ENCODE measurements around the gene PLD3.
"Not testable (repeated sequence)": the region's sequence is repeated elsewhere in the genome, so short reads cannot be mapped to it uniquely, and the experiment has no call there.

Gene PLD3

GRCh38 chr19:40397568-40397906 lies 49.0 kb downstream of the PLD3 start:
- Mint-ChIP-seq H3K27ac (no peak overlapping the region), H3K9me3 (no peaks in the 10 kb centered on the region), H3K27me3 (peaks cover 5% of the 10 kb centered on the region), H3K36me3 (ENCODE audit: low read depth) (no peaks in the 10 kb centered on the region), H3K4me3 (no peak overlapping the region), H3K4me1 (peaks cover 8% of the 10 kb centered on the region)
- ATAC-seq (no peak), DNase-seq (no peak)

GRCh38 chr19:40398417-40399131 lies 50.1 kb downstream of the PLD3 start:
- no peaks in the 10 kb centered on the region for H3K36me3 Mint-ChIP-seq (ENCODE audit: low read depth)
- H3K27me3 Mint-ChIP-seq = peaks cover 5% of the 10 kb centered on the region
- no peak overlapping the region for H3K4me3 Mint-ChIP-seq
- DNase-seq (peak; percentile 65), ATAC-seq (peak; percentile 47)
- no peaks in the 10 kb centered on the region for H3K9me3 Mint-ChIP-seq
- H3K27ac Mint-ChIP-seq = no peak overlapping the region
- H3K4me1 Mint-ChIP-seq = peaks cover 15% of the 10 kb centered on the region

GRCh38 chr19:40400559-40400958 lies 52.1 kb downstream of the PLD3 start:
- H3K4me1 Mint-ChIP-seq = peaks cover 16% of the 10 kb centered on the region

GRCh38 chr19:40403262-40403984 lies 54.9 kb downstream of the PLD3 start:
- Mint-ChIP-seq H3K36me3 (ENCODE audit: low read depth) (no peaks in the 10 kb centered on the region), H3K27ac (peak overlapping the region; percentile 56), H3K27me3 (peaks cover 5% of the 10 kb centered on the region), H3K4me1 (peaks cover 18% of the 10 kb centered on the region), H3K9me3 (no peaks in the 10 kb centered on the region), H3K4me3 (peak overlapping the region; percentile 80)
- DNase-seq = peak; percentile 86
- peak; percentile 65 for ATAC-seq

More at GRCh38 chr19:40400559-40400958, 52.1 kb downstream of the PLD3 start:
- ATAC-seq = no peak
- DNase-seq = no peak
- H3K27ac Mint-ChIP-seq = no peak overlapping the region
- no peaks in the 10 kb centered on the region for H3K9me3 Mint-ChIP-seq
- H3K36me3 Mint-ChIP-seq (ENCODE audit: low read depth) = no peaks in the 10 kb centered on the region
- no peak overlapping the region for H3K4me3 Mint-ChIP-seq
- H3K27me3 Mint-ChIP-seq = peaks cover 5% of the 10 kb centered on the region

GRCh38 chr19:40407714-40408597 lies 59.5 kb downstream of the PLD3 start:
- Mint-ChIP-seq H3K4me3 (no peak overlapping the region), H3K36me3 (ENCODE audit: low read depth) (no peaks in the 10 kb centered on the region), H3K9me3 (no peaks in the 10 kb centered on the region), H3K27me3 (no peaks in the 10 kb centered on the region), H3K27ac (no peak overlapping the region), H3K4me1 (peaks cover 8% of the 10 kb centered on the region)
- ATAC-seq = no peak
- DNase-seq = no peak

- not testable (repeated sequence) for H3K9me3 Mint-ChIP-seq; DNase-seq; H3K4me3 Mint-ChIP-seq; H3K27me3 Mint-ChIP-seq; ATAC-seq; H3K4me1 Mint-ChIP-seq; H3K27ac Mint-ChIP-seq; H3K36me3 Mint-ChIP-seq (ENCODE audit: low read depth)
These were observed 60.1 kb downstream of the PLD3 start for GRCh38 chr19:40408598-40408925.

- Mint-ChIP-seq H3K27me3 (peaks cover 2% of the 10 kb centered on the region), H3K4me1 (peaks cover 4% of the 10 kb centered on the region), H3K36me3 (ENCODE audit: low read depth) (no peaks in the 10 kb centered on the region), H3K27ac (no peak overlapping the region), H3K9me3 (no peaks in the 10 kb centered on the region), H3K4me3 (no peak overlapping the region)
- ATAC-seq (no peak), DNase-seq (no peak)
These were observed 61.5 kb downstream of the PLD3 start for GRCh38 chr19:40410030-40410389.

- ATAC-seq (no peak), DNase-seq (no peak)
- no peak overlapping the region for H3K4me3 Mint-ChIP-seq
- no peak overlapping the region for H3K27ac Mint-ChIP-seq
- H3K36me3 Mint-ChIP-seq (ENCODE audit: low read depth) = no peaks in the 10 kb centered on the region
- H3K4me1 Mint-ChIP-seq = peaks cover 4% of the 10 kb centered on the region
- peaks cover 2% of the 10 kb centered on the region for H3K27me3 Mint-ChIP-seq
- no peaks in the 10 kb centered on the region for H3K9me3 Mint-ChIP-seq
These were observed 62.8 kb downstream of the PLD3 start for GRCh38 chr19:40411125-40411842.

GRCh38 chr19:40411958-40412499 lies 63.5 kb downstream of the PLD3 start:
- no peak overlapping the region for H3K27ac Mint-ChIP-seq
- H3K27me3 Mint-ChIP-seq = peaks cover 2% of the 10 kb centered on the region
- DNase-seq = no peak
- peaks cover 8% of the 10 kb centered on the region for H3K4me1 Mint-ChIP-seq
- no peaks in the 10 kb centered on the region for H3K9me3 Mint-ChIP-seq
- no peaks in the 10 kb centered on the region for H3K36me3 Mint-ChIP-seq (ENCODE audit: low read depth)
- H3K4me3 Mint-ChIP-seq = no peak overlapping the region
- no peak for ATAC-seq

- no peak for DNase-seq
- no peaks in the 10 kb centered on the region for H3K36me3 Mint-ChIP-seq (ENCODE audit: low read depth)
- H3K4me1 Mint-ChIP-seq = peaks cover 12% of the 10 kb centered on the region
- peaks cover 2% of the 10 kb centered on the region for H3K27me3 Mint-ChIP-seq
- ATAC-seq = no peak
- no peaks in the 10 kb centered on the region for H3K9me3 Mint-ChIP-seq
- H3K27ac Mint-ChIP-seq = no peak overlapping the region
- no peak overlapping the region for H3K4me3 Mint-ChIP-seq
These were observed 64.4 kb downstream of the PLD3 start for GRCh38 chr19:40412866-40413265.

GRCh38 chr19:40413291-40413845 lies 64.9 kb downstream of the PLD3 start, which contains the start of gene PRX:
Gene PRX (minus strand): TSS chr19:40413378. CDS start chr19:40407932, 5,446 bp downstream.
- H3K4me1 Mint-ChIP-seq = peaks cover 11% of the 10 kb centered on the region
- no peaks in the 10 kb centered on the region for H3K9me3 Mint-ChIP-seq
- peaks cover 2% of the 10 kb centered on the region for H3K27me3 Mint-ChIP-seq
- no peak within 1 kb of the TSS for H3K27ac Mint-ChIP-seq
- H3K4me3 Mint-ChIP-seq = no peak within 1 kb of the TSS
- DNase-seq (no peak), ATAC-seq (no peak)
- H3K36me3 Mint-ChIP-seq (ENCODE audit: low read depth) = no peaks in the 10 kb centered on the region

GRCh38 chr19:40414542-40415535 lies 66.3 kb downstream of the PLD3 start:
- H3K27ac Mint-ChIP-seq = no peak overlapping the region
- peaks cover 11% of the 10 kb centered on the region for H3K4me1 Mint-ChIP-seq
- H3K4me3 Mint-ChIP-seq = no peak overlapping the region
- H3K27me3 Mint-ChIP-seq = peaks cover 2% of the 10 kb centered on the region
- H3K9me3 Mint-ChIP-seq = no peaks in the 10 kb centered on the region
- DNase-seq = no peak
- H3K36me3 Mint-ChIP-seq (ENCODE audit: low read depth) = no peaks in the 10 kb centered on the region
- no peak for ATAC-seq

GRCh38 chr19:40415768-40416167 lies 67.3 kb downstream of the PLD3 start:
- DNase-seq (no peak), ATAC-seq (no peak)
- Mint-ChIP-seq H3K27me3 (peaks cover 2% of the 10 kb centered on the region), H3K4me3 (no peak overlapping the region), H3K27ac (no peak overlapping the region), H3K36me3 (ENCODE audit: low read depth) (no peaks in the 10 kb centered on the region), H3K4me1 (peaks cover 15% of the 10 kb centered on the region), H3K9me3 (no peaks in the 10 kb centered on the region)
